Activated CD8-positive, alpha-beta T cell treated with anti-CD3 and anti-CD28 coated beads, Interleukin-2, amount 10 ng/mL, durations not matched to agents 7 days and 5 days (primary cell): ENCODE measurements around the gene ELOB. TPM values are rescaled to one million over a fixed set of nuclear protein-coding genes. Genes with fewer than 3 reads are reported as not detected.

Source experiments
- ATAC-seq: fragments of 150-1000 bp; cut with Tn5 transposase; one replicate; pipeline ENCODE4 v1.10.0; 2021; ENCODE audit warnings: moderate library complexity
- CTCF ChIA-PET: fragments of 350-600 bp; sonication (Branson Sonifier 250); formaldehyde crosslinking; loops from one replicate; lab custom pipeline; 2021; ENCODE audit warnings: antibody characterized with exemption; lab: Charles Lee
- POLR2A ChIA-PET: fragments of 350-600 bp; sonication (Branson Sonifier 250); formaldehyde crosslinking; loops from one replicate; lab custom pipeline; 2021; ENCODE audit warnings: antibody characterized with exemption; lab: Charles Lee
- DNase-seq: peaks from one replicate; pipeline ENCODE4 v3.0.0-alpha.2; 2020
- H3K27ac Mint-ChIP-seq: one replicate; pipeline ENCODE4 v1.8.0; 2021; ENCODE audit warnings: mild to moderate bottlenecking, mixed read lengths
- H3K27me3 Mint-ChIP-seq: one replicate; pipeline ENCODE4 v1.8.0; 2021; ENCODE audit warnings: low read depth, mixed read lengths
- H3K36me3 Mint-ChIP-seq: one replicate; pipeline ENCODE4 v1.8.0; 2021; ENCODE audit warnings: low read depth, mixed read lengths
- H3K4me1 Mint-ChIP-seq: one replicate; pipeline ENCODE4 v1.8.0; 2021; ENCODE audit warnings: low read depth, mixed read lengths
- H3K4me3 Mint-ChIP-seq: one replicate; pipeline ENCODE4 v1.8.0; 2021; ENCODE audit warnings: mild to moderate bottlenecking, mixed read lengths
- H3K9me3 Mint-ChIP-seq: one replicate; pipeline ENCODE4 v1.8.0; 2022; ENCODE audit warnings: mixed read lengths; ENCODE audit not compliant: insufficient read depth
- total RNA-seq, 2 experiments: library from RNA; stranded (reverse); gene quantifications; one replicate each; pipeline ENCODE4 v1.2.3, GENCODE V29; 2021

ELOB gene
- total RNA-seq, 2 experiments from 2014 or later, result 163 to 182 TPM

GRCh38 chr16:2806286-2806685, 29.2 kb upstream of the ELOB start:
- ChIA-PET CTCF (no interaction called here), POLR2A (no interaction called here)
- Mint-ChIP-seq H3K4me1 (no peaks in the 10 kb centered on the region), H3K36me3 (no peaks in the 10 kb centered on the region), H3K4me3 (no peak overlapping the region), H3K9me3 (no peaks in the 10 kb centered on the region), H3K27me3 (peaks cover 17% of the 10 kb centered on the region), H3K27ac (no peak overlapping the region)
- ATAC-seq (no peak), DNase-seq (no peak)

- ATAC-seq (no peak), DNase-seq (no peak)
- Mint-ChIP-seq H3K4me3 (no peak overlapping the region), H3K9me3 (no peaks in the 10 kb centered on the region), H3K27me3 (peaks cover 14% of the 10 kb centered on the region), H3K27ac (no peak overlapping the region), H3K4me1 (no peaks in the 10 kb centered on the region), H3K36me3 (no peaks in the 10 kb centered on the region)
- ChIA-PET POLR2A (no interaction called here), CTCF (no interaction called here)
Observed at GRCh38 chr16:2804728-2805127, 27.6 kb upstream of the ELOB start.

- ATAC-seq (no peak), DNase-seq (no peak)
- peaks cover 11% of the 10 kb centered on the region for H3K27me3 Mint-ChIP-seq
- no peak overlapping the region for H3K4me3 Mint-ChIP-seq
- ChIA-PET CTCF (interaction anchor here (1.0 to 1.3 kb wide), 2 partner anchors 36 to 65 kb away, joined by 3 read pairs; no protein-coding TSS in a partner anchor), POLR2A (no interaction called here)
- no peaks in the 10 kb centered on the region for H3K4me1 Mint-ChIP-seq
- H3K36me3 Mint-ChIP-seq, result no peaks in the 10 kb centered on the region
- no peak overlapping the region for H3K27ac Mint-ChIP-seq
- no peaks in the 10 kb centered on the region for H3K9me3 Mint-ChIP-seq
Observed at GRCh38 chr16:2803545-2804195, 26.6 kb upstream of the ELOB start.

- ATAC-seq (no peak), DNase-seq (no peak)
- H3K36me3 Mint-ChIP-seq, result no peaks in the 10 kb centered on the region
- POLR2A ChIA-PET, result no interaction called here
- CTCF ChIA-PET, result interaction anchor here (1.2 kb wide), 2 partner anchors 10 to 68 kb away, joined by 6 to 7 read pairs; no protein-coding TSS in a partner anchor
- peaks cover 9% of the 10 kb centered on the region for H3K27me3 Mint-ChIP-seq
- no peaks in the 10 kb centered on the region for H3K9me3 Mint-ChIP-seq
- no peak overlapping the region for H3K4me3 Mint-ChIP-seq
- H3K4me1 Mint-ChIP-seq, result no peaks in the 10 kb centered on the region
- H3K27ac Mint-ChIP-seq, result no peak overlapping the region
Observed at GRCh38 chr16:2799859-2800226, 22.8 kb upstream of the ELOB start.

GRCh38 chr16:2799205-2799858, 22.3 kb upstream of the ELOB start:
- CTCF ChIA-PET, result interaction anchor here (1.0 kb wide), 1 partner anchor 69 kb away, joined by 3 read pairs; no protein-coding TSS in a partner anchor
- H3K36me3 Mint-ChIP-seq, result no peaks in the 10 kb centered on the region
- no peak overlapping the region for H3K4me3 Mint-ChIP-seq
- H3K9me3 Mint-ChIP-seq, result no peaks in the 10 kb centered on the region
- POLR2A ChIA-PET, result no interaction called here
- no peak for DNase-seq
- no peak overlapping the region for H3K27ac Mint-ChIP-seq
- no peak for ATAC-seq
- H3K27me3 Mint-ChIP-seq, result peaks cover 9% of the 10 kb centered on the region
- H3K4me1 Mint-ChIP-seq, result no peaks in the 10 kb centered on the region

GRCh38 chr16:2798723-2799204, 21.7 kb upstream of the ELOB start:
- Mint-ChIP-seq H3K4me1 (no peaks in the 10 kb centered on the region), H3K36me3 (no peaks in the 10 kb centered on the region), H3K4me3 (no peak overlapping the region), H3K9me3 (no peaks in the 10 kb centered on the region), H3K27ac (no peak overlapping the region), H3K27me3 (peaks cover 7% of the 10 kb centered on the region)
- ChIA-PET CTCF (interaction anchor here (1.0 to 1.2 kb wide), 2 partner anchors 69 to 128 kb away, joined by 3 to 4 read pairs; no protein-coding TSS in a partner anchor), POLR2A (no interaction called here)
- no peak for ATAC-seq
- DNase-seq, result no peak

- ChIA-PET POLR2A (no interaction called here), CTCF (no interaction called here)
- Mint-ChIP-seq H3K9me3 (no peaks in the 10 kb centered on the region), H3K27me3 (peaks cover 10% of the 10 kb centered on the region), H3K4me1 (no peaks in the 10 kb centered on the region), H3K4me3 (no peak overlapping the region), H3K27ac (no peak overlapping the region), H3K36me3 (no peaks in the 10 kb centered on the region)
- no peak for DNase-seq
- no peak for ATAC-seq
Observed at GRCh38 chr16:2795395-2796143, 18.5 kb upstream of the ELOB start.

- CTCF ChIA-PET, result no interaction called here
- no peaks in the 10 kb centered on the region for H3K36me3 Mint-ChIP-seq
- H3K27me3 Mint-ChIP-seq, result peaks cover 12% of the 10 kb centered on the region
- H3K4me1 Mint-ChIP-seq, result peaks cover 2% of the 10 kb centered on the region
- H3K4me3 Mint-ChIP-seq, result no peak overlapping the region
- ATAC-seq (no peak), DNase-seq (no peak)
- H3K27ac Mint-ChIP-seq, result no peak overlapping the region
- H3K9me3 Mint-ChIP-seq, result no peaks in the 10 kb centered on the region
- POLR2A ChIA-PET, result no interaction called here
Observed at GRCh38 chr16:2792940-2793339, 15.9 kb upstream of the ELOB start.

GRCh38 chr16:2791174-2791573, 14.1 kb upstream of the ELOB start:
- no peak for DNase-seq
- no peak overlapping the region for H3K27ac Mint-ChIP-seq
- peaks cover 18% of the 10 kb centered on the region for H3K27me3 Mint-ChIP-seq
- ATAC-seq, result no peak
- H3K4me1 Mint-ChIP-seq, result peaks cover 10% of the 10 kb centered on the region
- no peak overlapping the region for H3K4me3 Mint-ChIP-seq
- H3K36me3 Mint-ChIP-seq, result no peaks in the 10 kb centered on the region
- ChIA-PET POLR2A (no interaction called here), CTCF (no interaction called here)
- no peaks in the 10 kb centered on the region for H3K9me3 Mint-ChIP-seq

GRCh38 chr16:2790631-2791030, 13.6 kb upstream of the ELOB start:
- ChIA-PET CTCF (interaction anchor here (1.5 kb wide), 1 partner anchor 10 kb away, joined by 6 read pairs; no protein-coding TSS in a partner anchor), POLR2A (no interaction called here)
- ATAC-seq, result no peak
- DNase-seq, result no peak
- peaks cover 13% of the 10 kb centered on the region for H3K4me1 Mint-ChIP-seq
- peaks cover 14% of the 10 kb centered on the region for H3K27me3 Mint-ChIP-seq
- no peaks in the 10 kb centered on the region for H3K9me3 Mint-ChIP-seq
- H3K4me3 Mint-ChIP-seq, result no peak overlapping the region
- no peaks in the 10 kb centered on the region for H3K36me3 Mint-ChIP-seq
- H3K27ac Mint-ChIP-seq, result no peak overlapping the region

GRCh38 chr16:2787961-2788360, 10.9 kb upstream of the ELOB start:
- DNase-seq (no peak), ATAC-seq (no peak)
- Mint-ChIP-seq H3K27ac (no peak overlapping the region), H3K4me3 (no peak overlapping the region), H3K27me3 (peaks cover 12% of the 10 kb centered on the region), H3K4me1 (peaks cover 17% of the 10 kb centered on the region), H3K9me3 (no peaks in the 10 kb centered on the region), H3K36me3 (no peaks in the 10 kb centered on the region)
- CTCF ChIA-PET, result interaction anchor here (1.5 kb wide), 1 partner anchor 81 kb away, joined by 3 read pairs; no protein-coding TSS in a partner anchor
- POLR2A ChIA-PET, result interaction anchor here (0.7 kb wide), 1 partner anchor 10 kb away, joined by 3 read pairs; no protein-coding TSS in a partner anchor
